ENCODE results near the gene GET4.

The GET4 gene

DNA sequence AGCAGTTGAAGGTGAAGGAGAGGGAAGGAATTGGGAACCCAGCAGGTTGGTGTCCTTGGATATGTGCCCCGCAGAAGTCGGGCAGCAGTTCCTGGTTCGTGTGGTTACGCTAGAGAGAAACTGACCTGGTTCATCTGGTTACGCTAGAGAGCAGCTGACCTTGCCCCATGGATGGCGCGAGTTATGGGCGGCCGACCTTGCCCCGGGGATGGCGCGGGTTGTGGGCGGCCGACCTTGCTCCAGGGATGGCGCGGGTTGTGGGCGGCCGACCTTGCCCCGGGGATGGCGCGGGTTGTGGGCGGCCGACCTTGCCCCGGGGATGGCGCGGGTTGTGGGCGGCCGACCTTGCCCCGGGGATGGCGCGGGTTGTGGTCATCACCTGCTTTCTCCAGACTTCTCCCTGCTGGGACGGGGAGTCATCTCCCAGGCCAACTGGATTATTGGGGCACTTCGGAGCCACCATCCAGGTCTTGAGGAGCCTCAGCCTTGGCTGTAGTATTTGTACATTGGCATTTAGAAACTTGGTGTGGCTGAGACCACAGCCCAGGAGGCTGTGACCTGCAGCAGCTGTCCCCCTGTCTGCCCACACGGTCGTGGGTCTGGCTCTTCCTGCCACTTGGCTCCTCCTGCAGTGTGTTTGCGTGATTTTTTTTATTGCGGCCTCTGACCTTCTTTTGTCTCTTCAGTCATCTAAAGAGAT is 6.1 kb downstream of the GET4 start:
- no peak overlapping the region for H3K4me3 ChIP-seq (ENCODE audit: low read length)
- no peak for DNase-seq (ENCODE audit: low read depth, low spot score)

DNA sequence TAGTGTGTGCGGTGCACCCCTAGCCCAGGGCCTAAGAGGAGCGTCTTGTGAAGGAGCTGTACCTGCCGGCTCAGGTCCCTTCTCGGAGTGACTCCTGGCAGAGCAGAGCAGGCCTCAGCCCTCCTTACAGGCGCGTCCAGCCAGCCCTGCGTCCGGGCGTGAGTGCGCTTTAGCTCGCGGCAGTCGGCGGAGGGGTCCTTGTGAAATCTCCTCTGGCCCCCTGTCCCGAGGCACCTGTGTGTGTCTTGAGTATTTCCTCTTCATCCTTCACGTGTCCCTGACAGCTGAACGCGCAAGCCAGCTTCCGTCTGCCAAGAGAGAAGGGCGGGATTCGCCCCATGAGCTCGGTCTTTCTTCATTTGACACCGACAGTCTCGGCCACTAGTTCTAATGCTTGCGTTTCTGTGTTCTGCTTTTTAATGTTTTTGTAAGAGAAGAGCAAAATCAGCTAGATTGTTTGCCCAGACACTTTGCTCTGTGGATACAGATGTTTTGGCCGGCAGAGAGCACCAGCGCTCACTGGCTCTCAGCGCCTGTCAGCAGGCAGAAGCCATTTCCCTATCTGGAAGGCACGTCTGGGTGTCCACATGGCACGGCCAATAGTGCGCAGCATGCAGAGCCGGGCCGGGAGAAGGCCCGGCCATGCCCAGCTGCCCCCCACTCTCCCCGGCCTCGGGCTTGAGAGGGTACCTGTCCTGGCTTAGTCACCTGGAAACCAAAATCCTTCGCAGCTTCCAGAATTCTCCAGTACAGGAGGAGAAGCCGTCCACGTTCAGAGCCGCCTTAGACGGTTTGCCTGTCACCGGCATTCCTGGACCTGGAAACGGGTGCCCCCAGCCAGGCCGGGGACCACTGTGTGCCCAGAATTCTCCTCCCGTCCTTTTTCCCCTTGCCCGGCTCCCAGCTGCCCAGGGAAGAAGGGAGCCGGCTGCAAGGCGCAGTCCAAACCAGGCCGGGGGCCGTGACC is 7.0 kb downstream of the GET4 start:
- no peak for DNase-seq (ENCODE audit: low read depth, low spot score)

DNA sequence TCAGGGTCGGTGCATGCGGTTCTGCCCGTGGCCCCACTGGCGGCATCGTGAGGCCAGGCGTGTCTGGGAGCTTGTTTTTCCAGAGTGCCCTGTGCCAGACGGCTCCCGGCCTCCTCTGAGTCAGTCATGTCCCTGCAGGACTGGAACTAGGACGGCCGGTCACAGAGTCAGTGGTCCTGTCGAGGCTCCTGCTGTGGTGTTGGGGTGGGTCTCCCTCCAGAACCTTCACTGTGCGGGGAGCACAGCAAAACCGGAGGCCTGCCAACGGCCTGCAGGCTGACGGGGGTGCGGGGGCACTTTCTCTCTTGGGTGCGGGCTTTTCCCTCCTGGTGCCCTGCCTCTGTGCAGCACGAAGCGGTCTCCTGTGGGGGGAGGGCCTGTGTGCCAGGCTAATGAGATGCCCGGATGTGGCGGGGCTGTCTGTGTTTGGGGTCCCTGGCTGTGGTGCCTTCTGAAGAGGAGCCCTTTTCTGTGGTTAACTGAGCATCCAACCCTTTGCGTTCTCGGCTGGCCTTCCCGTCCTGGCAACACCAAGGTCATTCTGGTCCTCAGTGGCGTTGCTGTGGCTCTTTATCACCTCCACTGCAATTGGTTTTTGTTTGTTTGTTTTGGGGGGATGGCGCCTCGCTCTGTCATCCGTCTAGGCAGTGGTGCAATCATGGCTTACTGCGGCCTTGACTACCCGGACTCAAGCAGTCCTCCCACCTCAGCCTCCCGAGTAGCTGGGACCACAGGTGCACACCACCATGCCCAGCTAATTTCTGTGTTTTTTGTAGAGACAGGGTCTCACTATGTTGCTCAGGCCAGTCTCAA is 8.0 kb downstream of the GET4 start:
- no peak overlapping the region for H3K4me3 ChIP-seq (ENCODE audit: low read length)
- DNase-seq (ENCODE audit: low read depth, low spot score) = no peak

More for the DNA sequence above, 7.0 kb downstream of the GET4 start:
- no peak overlapping the region for H3K4me3 ChIP-seq (ENCODE audit: low read length)

DNA sequence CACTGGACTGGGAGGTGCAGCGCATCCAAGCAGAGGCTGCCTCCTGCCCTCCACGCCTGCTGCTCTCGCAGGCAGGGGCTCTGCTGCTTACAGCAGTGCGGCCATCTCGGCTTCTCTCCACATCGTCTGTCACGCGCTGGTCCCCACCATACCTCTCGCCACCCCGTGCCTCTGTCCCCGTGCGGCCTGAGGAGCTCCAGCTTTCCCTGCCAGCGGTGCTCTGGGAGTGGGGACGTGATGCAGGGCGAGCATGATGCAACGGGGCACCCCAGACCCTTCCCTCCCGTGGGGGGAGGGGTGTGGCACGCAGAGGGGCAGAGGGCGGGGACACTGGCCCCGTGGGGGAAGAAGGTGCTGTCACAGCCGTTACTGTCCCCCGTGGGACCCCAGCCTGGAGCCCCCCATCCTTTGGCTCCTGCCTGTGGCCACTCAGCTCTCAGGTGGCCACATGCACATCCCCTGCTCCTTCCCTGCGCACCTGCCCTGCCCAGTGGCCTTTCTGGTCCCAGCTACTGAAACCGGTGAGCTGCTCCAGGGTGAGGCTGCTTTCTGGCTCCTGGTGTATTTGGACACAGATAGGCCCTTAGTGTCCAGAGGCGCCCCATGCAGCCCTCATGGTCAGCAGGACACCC is 9.0 kb downstream of the GET4 start:
- DNase-seq (ENCODE audit: low read depth, low spot score) = no peak
- no peak overlapping the region for H3K4me3 ChIP-seq (ENCODE audit: low read length)

DNA sequence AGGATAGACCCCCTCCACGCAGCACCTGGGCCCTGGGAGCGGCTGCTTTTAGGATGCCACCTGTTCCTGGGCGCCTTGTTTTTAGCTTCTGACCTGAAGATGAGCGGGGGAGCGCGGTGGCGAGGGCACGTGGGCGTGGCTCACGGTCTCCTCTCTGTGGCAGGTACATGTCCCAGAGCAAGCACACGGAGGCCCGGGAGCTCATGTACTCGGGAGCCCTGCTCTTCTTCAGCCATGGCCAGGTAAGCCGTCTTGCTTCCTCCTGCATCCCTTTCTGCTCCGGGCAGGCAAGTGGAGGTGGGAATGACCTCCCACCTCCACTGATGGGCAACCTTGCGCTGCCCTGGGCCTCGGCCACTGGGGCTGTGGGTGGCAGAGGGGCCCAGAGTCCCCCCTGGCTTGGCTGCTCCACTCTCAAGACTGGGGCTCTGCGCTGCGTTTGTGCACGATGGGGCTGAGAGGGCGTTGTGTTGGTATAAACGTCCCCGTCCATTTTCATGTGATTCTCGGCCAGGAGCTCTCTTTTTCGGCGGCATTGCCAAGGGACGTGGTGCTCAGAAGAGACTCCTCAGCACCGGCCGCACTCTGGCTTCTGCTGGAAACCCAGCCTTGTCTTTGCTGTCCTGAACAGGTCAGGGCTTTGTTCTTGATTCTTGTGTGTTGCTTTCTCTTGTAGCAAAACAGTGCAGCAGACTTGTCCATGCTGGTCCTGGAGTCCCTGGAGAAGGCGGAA is 9.7 kb downstream of the GET4 start:
- DNase-seq (ENCODE audit: low read depth, low spot score) = no peak
- no peak overlapping the region for H3K4me3 ChIP-seq (ENCODE audit: low read length)

DNA sequence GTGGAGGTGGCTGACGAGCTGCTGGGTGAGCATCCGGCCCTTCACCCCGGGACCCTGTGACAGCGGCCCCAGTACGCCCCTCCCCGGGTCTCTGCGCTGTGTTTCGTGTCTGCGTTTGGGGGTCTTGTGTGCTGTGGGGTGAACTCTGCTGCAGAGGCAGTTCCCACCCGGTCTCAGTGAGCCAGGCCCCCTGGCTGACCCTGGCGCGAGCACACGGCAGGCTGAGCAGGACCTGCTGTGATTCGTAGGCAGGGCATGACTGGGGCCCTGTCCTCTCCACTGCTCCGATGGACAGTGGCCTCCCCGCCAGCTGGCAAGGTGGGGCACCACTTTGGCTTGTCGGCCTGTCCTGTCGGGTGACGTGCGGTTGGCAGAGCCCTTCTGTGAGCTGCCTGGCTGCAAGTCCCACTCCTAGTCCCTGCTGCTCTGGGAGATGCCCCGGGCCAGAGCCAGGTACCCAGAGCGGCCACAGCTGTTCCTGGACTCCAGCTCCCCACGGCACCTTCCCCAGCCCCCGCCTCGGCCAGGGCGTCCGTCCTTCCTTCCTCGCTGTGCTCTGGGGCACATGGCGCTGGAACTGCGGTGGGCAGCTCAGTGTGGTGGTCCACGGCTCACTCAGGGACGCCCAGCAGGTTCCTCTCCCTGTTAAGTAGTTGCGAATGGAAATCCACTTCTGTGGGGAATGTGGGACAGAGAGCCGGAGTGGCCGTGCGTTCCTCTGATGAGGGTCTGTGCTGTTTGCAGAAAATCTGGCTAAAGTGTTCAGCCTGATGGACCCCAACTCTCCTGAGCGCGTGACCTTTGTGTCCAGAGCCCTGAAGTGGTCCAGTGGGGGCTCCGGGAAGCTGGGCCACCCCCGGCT is 10.5 kb downstream of the GET4 start:
- DNase-seq (ENCODE audit: low read depth, low spot score) = no peak
- no peak overlapping the region for H3K4me3 ChIP-seq (ENCODE audit: low read length)

DNA sequence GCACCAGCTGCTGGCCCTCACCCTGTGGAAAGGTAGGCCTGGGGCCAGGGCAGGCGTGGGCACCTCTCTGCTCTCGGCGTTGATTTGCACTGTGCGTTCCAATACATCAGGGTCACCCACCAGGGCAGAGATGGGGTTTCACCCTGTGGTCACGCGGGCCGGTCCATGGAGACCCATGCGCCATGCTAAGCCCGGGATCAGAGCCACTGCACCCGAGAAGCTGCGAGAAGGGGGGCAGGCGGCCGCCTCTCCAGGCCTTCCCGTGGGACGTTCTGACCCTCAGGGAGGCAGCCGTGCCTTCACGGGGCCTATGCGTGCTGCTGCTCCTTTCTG is 11.1 kb downstream of the GET4 start:
- DNase-seq (ENCODE audit: low read depth, low spot score) = no peak
- H3K4me3 ChIP-seq (ENCODE audit: low read length) = no peak overlapping the region

DNA sequence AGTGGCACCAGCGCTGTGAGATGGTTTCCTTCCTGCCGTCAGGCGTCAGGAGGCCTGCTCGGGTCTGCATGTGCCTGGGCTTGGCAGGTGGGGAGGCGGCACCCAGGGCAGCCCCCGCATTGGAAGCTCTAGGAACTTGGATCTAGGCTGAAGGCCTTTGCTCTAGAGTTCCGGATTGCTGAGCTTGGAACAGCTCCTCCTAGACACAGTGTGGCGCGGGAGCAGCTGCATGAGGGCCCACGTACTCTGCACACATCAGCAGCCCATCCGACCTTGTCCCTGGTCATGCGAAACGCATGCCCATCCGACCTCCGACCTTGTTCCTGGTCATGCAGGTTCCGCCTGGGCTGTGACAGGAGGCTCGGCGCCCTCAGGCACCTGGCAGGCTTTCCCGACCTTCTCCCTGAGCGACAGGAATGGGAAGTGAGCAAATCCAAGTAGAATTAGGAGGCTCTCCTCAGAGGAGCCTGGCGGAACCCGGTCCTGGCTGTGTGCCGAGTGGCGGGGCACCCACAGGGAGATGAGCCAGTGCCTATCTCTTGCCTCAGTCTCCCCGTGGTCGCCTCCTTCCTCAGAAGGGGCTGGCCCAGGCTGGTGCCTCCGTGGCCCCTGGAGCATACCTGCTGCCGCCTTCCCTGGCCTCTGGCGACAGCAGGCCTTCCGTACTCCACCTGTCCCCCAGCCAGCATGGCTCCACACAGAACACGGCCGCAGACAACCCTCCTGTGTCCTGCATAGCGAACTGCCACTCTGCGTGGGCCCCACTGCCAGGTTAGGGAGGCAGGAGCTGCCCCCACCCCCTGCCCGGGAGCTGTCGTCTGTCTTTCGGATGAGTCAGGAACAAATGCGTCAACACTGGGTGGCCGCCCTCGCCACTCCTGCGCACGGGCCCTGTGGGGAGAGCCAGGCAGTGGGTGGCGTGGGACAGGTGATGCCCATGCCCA is 12.0 kb downstream of the GET4 start:
- no peak for DNase-seq (ENCODE audit: low read depth, low spot score)
- H3K4me3 ChIP-seq (ENCODE audit: low read length) = no peak overlapping the region

DNA sequence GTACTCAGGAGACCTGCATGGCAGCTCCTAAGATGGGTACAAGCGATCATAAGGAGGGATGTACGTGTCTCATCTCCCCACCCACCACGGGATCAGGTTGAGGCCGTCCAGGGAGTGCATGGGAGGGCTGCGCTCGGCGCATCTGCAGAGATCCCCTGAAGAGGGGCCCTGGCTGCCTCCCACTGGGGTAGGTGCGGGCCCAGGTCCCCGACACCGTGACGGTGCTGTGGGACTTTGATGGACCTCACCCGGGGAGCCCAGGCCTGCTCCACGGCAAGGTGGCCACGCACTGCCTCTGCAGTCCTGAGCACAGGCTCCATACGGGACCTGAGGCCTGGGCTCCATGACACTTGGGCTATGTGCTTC is 12.7 kb downstream of the GET4 start:
- no peak for DNase-seq (ENCODE audit: low read depth, low spot score)
- H3K4me3 ChIP-seq (ENCODE audit: low read length) = no peak overlapping the region

DNA sequence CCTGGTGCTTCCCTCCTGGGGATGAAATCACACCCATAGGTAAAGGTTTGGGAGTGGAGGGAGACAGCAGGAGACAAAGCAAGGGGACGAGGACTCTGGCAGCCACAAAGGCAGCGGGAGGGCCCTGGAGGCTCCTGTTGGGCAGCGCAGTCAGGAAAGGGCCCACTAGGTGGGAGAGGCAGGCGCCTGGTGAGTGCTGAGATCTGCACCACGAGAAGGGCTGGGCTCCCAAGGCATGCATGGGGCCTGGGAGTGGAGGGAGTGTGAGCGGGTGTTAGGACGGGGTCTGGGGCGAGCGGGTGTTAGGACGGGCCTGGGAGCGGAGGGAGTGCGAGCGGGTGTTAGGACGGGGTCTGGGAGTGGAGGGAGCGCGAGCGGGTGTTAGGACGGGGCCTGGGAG is 13.0 kb downstream of the GET4 start:
- no peak for DNase-seq (ENCODE audit: low read depth, low spot score)
- no peak overlapping the region for H3K4me3 ChIP-seq (ENCODE audit: low read length)

DNA sequence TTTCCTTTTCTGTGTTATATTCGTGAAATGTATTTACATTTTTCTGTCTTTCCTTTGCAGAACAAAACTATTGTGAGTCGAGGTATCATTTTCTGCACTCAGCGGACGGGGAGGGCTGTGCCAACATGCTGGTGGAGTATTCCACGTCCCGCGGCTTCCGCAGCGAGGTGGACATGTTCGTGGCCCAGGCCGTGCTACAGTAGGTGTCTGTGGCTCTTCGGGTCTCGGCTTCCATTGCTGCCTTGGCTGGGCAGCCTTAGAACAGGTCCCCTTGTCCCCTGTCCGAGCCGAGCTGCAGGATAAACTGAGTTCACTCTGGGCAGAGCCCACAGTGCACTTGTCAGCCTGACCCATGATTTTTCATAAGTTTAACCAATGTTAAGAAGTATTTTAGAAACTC is 14.5 kb downstream of the GET4 start:
- no peak overlapping the region for H3K4me3 ChIP-seq (ENCODE audit: low read length)
- no peak for DNase-seq (ENCODE audit: low read depth, low spot score)

DNA sequence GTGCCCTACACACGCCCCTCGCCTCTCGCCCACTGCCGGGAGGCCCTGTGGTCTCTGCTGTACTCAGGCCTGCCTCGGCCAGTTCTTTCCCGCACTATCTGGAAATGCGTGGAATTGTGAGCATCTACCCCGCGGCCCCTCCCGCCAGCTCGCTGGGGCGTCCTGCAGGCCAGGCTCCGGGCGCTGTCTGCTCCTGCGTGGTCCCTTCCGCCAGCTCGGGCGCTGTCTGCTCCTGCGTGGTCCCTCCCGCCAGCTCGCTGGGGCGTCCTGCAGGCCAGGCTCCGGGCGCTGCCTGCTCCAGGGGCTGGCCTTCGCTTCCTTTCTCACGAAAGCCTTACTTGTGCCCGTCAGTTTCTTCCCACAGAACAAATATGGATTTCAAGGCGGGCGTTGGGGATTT is 14.9 kb downstream of the GET4 start:
- DNase-seq (ENCODE audit: low read depth, low spot score) = no peak
- H3K4me3 ChIP-seq (ENCODE audit: low read length) = no peak overlapping the region

DNA sequence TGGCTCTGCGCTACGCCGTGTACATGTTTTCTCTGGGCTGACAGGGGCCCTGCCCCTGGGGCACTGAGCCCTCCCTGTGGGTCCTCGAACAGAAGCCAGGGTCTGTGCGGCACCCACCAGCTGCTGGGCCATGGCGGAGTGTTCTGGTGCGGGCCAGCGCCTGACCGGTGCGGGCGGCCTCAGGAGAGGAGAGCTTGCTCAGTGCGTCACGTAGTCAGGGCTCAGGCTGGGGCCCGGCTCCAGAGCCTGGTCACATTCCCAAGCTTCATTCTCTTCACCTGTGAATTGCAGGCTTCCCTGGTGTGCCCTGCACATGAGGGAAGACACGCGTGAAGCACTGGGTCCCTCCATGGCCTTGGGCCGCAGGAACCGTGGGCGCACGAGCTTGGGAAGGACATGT is 15.5 kb downstream of the GET4 start:
- no peak for DNase-seq (ENCODE audit: low read depth, low spot score)
- H3K4me3 ChIP-seq (ENCODE audit: low read length) = no peak overlapping the region

DNA sequence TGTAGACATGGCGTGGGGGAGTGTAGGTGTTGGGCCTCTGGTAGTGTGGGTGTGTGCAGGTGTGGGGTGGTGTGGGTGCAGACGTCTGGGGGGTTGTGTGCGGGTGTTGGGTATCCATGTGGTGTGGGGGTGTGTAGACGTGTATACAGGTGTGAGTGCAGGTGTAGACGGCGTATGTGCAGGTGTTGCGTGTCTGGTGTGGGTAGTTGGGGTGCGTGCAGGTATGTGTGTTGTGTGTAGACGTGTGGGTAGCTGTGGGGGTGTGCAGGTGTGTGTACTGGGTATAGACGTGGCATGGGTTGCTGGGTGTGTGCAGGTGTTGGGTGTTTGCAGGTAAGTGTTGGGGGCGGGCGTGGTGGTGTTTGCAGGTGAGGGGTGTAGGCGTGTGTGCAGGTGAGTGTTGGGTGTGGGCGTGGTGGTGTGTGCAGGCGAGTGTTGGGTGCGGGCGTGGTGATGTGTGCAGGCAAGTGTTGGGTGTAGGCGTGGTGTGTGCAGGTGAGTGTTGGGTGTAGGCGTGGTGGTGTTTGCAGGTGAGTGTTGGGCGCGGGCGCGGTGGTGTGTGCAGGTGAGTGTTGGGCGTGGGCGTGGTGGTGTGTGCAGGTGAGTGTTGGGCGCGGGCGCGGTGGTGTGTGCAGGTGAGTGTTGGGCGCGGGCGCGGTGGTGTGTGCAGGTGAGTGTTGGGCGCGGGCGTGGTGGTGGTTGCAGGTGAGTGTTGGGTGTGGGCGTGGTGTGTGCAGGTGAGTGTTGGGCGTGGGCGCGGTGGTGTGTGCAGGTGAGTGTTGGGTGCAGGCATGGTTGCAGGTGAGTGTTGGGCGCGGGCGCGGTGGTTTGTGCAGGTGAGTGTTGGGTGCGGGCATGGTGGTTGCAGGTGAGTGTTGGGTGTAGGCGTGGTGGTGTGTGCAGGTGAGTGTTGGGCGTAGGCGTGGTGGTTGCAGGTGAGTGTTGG is 16.6 kb downstream of the GET4 start:
- no peak for DNase-seq (ENCODE audit: low read depth, low spot score)
- no peak overlapping the region for H3K4me3 ChIP-seq (ENCODE audit: low read length)

DNA sequence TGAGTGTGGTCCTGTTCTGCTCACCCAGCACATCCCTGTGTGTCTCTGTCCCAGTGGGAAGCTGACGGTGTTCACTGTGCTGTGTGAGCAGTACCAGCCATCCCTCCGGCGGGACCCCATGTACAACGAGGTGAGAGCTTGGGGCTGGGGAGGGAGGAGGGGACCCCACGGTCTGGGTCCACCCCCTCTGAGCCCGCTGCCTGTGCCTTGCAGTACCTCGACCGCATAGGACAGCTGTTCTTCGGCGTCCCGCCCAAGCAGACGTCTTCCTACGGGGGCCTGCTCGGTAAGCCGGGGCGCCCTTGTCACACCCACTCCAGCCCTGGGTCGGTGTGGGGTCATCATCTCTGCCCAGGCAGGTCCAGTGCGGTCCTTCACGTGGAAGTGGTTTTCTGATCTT is 17.3 kb downstream of the GET4 start:
- DNase-seq (ENCODE audit: low read depth, low spot score) = no peak
- H3K4me3 ChIP-seq (ENCODE audit: low read length) = no peak overlapping the region

Measured in Jurkat, Clone E6-1 (cell line).